CD4-positive, alpha-beta T cell treated with Interleukin-2 at 100 ng/mL for 4 hours (primary cell): ENCODE data around the gene RASAL1.
"Not testable (repeated sequence)": the region's sequence is repeated elsewhere in the genome, so short reads cannot be mapped to it uniquely, and the experiment has no call there.

ENCODE experiments used
- DNase-seq: peaks from one replicate; pipeline ENCODE4 v3.0.0-alpha.2; 2020; ENCODE audit warnings: low spot score

The RASAL1 gene

DNA sequence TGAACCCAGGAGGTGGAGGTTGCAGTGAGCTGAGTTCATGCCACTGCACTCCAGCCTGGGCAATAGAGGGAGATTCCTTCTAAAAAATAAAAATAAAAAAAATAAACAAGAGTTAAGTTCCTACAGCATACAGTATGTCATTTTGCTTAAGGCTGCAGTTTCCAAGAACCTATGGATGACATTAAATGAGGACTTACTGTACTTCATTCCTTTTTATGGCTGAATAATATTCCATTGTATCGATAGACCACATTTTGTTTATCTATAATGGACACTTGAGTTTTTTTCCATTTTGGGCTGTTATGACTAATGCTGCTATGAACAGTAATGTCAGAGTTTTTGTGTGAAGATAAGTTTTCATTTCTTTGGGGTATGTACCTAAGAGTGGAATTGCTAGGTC, 17.4 kb downstream of the RASAL1 start:
- no peak for DNase-seq

DNA sequence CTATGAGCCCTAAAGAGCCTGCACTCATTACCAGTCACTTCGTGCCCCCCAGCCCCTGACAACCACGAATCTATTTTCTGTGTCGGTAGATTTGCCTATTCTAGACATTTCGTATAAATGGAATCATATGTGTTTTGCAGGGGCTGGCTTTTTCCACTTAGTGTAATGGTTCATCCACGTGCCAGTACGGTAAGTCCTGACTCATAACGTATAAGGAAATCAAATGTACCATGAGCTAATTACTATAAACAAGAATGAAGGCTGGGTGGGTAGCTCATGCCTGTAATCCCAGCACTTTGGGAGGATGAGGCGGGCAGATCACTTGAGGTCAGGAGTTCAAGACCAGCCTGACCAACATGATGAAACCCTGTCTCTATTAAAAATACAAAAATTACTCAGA, 17.9 kb downstream of the RASAL1 start:
- not testable (repeated sequence) for DNase-seq

DNA sequence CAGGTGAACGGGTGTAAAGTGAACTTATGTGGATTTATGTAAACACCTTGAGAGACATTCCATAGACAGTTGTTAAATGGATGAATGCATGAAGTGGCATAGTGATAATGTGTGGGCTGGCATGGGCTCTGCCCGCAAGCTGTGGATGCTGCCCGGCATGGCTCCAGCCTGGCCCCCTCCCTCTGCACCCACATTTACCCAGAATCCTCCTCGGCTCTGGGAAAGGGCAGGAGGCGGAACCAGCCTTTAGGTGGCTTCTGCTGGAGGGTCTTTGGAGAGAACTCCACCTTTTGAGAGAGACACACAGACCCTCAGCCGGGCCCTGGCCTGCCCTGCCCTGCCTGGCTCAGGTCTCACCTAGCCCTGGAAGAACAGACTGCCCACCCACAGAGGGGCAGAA, 18.7 kb downstream of the RASAL1 start:
- no peak for DNase-seq

DNA sequence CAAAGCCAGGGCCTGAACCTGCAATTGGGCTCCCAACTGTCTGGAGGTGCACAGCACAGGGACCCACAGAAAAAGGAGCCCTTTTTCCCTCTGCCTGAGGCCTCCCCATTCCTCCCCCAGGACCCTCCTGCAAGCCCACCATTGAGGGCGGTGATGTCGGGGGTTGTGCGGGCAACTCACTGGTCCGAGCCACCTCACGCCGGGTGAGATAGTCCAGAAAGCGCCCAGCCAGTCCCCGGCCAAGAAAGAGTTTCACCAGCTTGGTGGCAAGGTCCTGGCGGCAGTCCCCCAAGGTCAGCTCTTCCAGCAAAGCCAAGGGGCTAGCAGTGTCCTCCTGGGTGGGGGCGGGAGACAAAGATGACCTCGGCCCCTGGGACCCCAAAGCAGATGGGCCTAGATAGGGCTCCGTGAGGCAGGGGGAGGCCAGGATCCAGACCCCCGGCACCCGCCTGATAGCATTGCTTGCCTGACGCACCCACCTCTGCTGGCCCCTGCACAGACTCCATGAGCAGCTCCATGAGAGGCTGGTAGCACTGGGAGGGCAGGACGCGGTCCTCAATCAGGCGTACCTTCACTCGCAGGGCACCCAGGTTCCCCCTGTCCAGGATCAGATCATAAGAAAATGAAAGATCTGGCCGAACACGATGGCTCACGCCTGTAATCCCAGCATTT, 20.0 kb downstream of the RASAL1 start:
- DNase-seq: no peak

DNA sequence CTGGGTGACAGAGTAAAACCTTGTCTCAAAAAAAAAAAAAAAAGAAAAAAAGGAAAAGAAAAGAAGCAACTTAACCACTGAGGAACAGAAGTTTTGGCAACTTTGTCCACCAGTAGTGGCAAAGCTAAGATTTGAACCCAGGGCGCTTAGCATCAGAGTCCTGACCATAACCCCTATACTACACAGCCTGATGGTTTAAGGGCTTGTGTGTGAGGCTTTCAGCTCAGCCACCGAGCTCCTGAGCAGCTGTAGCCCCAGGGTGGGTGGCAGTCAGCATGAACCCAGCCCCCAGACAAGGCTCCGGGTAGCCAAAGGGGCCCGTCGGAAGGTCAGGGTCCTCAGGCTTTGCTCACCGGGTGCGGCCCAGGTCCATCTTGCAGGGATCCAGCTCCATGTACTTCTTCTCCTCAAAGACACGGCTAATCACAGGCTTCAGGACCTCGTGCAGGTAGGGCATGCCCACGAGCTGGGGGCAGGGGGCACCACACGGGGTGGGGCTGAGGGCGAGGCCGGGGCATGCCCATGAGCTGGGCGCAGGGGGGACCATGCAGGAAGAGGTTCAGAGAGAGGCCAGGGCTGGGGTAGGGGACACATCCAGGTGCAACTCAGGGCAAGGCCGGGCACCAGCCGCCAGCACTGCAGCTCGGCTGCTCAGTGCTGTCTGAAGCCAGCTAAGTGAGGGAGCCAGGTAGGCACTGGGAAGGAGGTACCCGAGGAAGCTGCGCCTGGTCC, 20.9 kb downstream of the RASAL1 start:
- no peak for DNase-seq

DNA sequence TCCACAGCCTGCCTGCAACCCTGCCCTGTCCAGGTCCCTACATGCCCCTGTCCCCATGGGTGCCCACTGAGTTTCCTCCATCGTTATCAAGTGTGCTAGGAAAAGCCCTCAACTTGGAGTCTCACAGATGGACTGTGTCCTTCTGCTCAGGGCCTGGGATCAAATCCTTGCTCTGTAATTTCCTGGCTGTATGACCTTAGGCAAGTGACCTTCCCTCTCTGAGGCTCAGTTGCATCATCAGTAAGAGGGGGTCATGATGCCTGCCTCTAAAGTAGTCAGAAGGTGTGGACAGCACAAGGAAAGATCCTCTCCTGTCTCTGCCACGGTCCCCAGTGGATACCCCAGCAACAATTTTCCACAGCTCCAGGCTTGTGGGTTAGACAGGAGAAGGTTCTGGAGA, 22.2 kb downstream of the RASAL1 start:
- no peak for DNase-seq

DNA sequence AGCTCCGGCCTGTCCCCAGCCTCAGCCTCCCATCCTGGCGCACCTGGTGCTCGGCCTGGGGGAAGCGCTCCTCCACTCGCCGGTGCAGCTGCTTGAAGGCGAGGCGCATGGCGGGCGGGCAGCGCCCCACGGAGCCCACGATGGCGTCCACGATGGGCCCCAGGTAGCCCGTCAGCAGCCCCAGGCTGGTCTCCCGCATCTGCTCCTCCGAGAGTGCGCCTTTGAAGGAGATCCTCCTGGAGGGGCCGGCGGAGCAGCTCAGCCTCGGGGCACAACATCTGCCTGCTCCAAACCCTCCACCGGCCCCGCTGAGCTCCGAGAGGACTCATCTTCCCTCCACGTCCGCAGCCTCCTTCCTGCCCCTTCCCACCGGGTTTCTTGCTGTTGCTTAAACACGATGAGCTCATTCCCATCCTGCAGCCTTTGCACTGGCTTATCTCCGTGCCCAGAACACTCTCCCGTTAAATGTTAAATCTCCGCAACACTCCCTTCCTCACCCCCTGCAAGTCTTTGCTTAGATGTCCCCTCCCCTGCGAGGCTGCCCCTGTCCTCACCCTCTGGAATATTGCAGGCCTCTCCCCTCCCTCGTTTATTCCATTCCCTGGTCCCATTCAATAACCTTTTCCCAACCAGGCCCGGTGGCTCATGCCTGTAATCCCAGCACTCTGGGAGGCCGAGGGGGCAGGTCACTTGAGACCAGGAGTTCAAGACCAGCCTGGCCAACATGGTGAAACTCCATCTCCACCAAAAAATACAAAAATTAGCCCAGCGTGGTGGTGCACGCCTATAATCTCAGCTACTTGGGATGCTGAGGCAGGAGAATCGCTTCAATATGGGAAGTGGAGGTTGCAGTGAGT, 23.3 kb downstream of the RASAL1 start:
- DNase-seq: no peak

DNA sequence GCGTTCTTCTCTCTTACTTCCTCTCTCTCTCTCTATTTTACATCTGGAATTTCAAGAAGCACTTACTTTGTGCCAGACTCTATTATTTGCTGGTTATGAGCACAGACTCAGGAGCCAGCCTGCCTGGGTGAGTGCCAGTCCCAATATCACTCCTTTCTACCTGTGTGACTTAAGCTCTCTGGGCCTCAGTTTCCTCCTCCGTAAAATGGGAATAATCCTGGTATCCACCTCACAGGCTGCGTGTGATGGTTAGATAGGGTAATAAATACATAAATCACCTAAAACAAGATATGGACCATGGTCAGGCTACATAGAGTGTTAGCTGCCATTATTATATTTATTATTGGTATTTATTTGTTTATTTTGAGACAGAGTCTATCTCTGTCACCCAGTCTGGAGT, 24.3 kb downstream of the RASAL1 start:
- no peak for DNase-seq

DNA sequence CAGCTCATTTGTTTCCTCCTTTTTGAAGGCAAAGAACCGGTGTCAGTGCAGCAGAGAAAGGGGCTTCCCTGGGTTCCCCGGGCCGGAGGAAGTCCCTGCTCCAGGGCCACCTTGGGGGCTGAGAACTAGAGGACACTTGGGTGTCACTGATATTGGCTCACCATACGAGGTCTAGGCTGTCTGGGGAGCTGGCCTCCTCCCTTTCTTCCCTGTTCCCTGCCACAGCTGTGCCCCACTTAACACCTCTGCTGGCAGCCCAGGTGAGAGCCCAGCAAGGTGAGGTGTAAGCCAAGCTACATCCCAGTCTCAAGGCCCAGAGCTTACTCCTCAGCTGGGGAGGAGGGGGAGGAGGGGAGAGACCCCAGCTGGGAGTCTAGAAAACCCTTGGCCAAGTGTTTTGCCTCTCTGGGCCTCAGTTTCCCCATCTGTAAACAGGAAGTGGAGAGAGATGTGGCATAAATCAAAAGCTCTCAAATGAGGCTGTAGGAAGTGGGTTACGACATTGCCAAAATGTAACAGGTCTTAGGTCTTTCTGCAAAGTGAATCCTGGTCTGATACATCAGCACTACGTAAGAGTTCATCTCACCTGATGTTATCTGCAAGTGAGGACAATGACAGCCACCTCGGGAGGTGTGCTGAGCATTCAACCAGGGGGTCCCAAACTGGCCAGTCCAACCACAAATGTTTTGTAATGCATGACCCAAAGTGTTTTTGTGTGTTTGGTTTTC, 25.5 kb downstream of the RASAL1 start:
- no peak for DNase-seq

DNA sequence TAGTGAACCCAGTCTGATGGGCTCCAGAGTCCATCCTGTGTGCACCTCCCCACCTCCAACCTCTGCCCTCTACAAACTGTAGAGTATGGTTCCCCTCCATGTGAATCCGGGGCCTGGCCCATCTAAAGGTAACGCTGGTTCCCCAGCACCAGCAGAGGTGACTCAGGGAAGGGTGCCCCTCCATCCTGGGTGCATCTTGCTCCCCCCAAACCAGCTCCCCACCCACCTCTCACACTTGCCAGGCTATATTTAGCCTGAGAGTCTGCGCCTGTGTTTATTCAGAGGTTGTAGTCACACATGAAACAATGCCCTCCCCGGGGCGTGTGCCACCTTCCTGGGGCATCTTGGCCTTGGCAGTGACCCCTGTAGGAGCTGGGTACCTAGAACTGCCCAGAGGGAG, 26.2 kb downstream of the RASAL1 start:
- DNase-seq: no peak

DNA sequence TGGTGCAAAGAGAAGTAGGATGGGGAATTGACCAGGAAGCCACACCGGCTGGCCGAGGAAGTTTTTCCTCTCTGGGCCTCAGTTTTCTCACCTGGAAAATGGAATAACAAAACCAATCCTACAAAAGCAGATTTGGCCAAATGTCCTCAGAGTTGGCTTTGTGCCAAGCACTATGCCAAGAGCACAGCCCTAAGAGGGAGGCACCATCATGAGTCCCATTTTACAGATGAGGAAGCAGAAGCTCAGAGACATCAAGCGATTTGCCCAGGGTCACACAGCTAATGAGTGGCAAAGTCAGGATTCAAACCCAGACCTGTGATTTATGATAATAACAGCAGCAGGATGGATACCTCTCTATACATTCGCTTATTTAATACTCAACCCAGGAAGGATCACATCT, 27.3 kb downstream of the RASAL1 start:
- no peak for DNase-seq

DNA sequence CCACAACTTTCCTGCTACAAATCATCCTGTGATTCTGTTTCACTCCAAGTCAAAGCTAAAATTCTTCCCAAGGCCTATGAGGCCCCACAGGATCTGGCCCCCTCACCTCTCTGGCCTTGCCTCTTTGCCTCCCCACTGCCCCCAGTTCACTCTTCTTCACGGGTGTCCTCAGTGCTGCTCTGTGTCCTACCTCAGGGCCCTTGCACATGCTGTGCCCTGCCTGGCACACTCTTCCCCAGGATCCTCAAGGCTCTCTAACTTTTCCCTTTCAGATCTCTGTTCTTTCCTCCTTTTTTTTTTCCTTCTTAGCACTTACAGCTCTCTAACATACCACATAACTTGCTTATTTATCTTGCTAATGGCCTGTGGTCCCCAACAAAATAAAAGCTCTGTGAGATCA, 29.2 kb downstream of the RASAL1 start:
- DNase-seq: no peak

DNA sequence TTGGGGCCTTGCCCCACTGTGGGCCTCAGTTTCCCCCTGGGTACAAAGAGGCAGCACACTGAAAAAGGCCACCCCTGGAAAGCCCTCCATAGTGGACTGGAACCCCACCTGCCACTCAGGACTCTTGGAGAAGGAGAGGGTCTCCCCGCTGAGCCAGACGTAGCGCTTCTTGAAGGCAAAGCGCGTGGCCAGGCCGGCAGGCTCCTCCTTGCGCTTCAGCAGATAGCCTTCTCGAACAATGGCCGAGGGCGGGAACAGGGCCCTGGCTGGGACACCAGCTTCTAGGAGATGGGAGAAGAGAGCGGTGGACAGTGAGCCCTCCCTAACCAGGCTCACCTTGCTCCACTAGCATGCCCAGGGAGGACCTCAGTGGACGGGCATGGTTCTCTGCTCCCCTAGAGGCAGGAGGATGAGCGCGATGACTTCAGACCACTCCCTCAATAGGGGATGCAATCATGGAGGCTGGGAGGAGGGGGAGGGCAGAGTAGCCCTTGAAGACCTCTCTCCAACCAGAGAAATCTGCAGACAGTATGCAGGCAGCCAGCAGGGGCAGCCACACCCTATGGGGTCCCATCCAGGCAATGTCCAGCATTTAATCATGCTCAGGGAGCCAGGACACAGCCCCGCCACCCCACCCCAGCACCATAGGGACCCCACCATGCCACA, 29.8 kb downstream of the RASAL1 start:
- no peak for DNase-seq

DNA sequence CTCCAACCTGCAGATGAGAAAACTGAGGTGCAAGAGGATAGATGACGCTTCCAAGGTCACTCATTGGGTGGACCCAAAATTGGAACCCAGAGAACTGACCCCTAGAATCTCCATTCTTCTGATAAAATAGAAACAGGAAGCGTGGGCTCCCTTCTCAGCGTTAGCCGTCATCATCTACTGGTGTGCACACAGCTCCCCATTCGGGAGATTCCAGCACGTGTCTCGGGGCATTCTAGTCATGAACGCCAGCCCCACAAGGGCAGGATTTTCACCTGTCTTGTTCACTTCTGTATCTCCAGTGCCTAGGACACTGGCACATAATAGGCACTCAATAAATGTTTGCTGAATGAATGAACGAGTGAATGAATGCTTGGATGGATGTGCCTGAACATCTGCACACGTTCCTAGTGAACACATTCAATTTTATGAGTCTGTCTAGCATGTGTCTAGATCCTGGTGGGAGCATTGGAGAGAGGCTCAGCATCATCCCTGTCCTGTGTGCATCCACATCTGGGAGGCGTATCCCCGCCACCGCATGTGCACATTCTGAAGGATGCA, 30.5 kb downstream of the RASAL1 start:
- no peak for DNase-seq

DNA sequence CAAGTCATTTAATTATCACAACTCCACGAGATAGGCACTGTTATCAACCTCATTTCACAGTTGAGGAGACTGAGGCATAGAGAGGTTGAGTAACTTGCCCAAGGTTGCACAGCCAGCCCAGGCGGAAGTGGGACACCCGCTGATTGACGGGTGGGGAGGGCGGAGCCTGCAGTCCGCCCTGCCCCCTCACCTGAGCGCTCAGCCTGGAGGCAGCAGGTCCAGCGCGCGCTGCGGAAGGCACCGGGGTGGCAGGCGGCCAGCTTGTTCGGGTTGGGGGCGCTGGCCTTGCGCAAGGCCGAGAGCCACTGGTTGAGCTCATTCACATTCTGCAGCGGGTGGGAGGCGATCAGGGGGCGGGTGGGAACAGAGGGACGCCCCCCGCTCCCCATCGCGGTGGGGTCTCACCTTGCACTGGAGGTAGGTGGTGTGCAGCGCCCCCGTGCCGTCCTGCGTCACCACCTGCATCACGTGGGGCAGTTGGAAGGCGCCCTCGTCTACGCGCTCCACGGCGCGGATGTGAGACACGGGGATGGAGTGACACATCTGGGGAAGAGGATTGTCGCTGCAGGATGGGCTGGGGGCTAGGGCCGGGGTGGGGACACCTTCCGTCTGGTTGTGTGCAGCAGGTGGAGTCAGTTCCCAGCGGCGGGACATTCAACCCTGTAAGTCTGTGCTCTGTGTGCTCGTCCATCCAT, 31.7 kb downstream of the RASAL1 start:
- peak; percentile 60 for DNase-seq

DNA sequence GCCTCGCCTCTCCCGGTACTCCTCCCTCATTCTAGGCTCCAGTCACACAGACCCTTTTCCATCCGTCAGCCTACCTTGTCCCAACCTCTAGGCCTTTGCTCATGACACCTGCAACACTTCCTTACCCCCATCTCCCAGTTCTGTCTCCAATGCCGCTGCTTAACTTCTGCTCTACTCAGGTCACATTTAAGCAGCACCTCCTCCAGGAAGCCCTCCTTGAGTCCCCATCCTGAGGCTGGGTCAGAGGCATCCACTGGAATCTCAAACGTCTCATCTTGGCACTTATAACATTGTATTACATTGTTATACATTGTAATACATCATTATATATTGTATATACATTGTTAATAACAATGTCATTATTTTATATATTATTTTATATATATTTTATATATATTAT, 32.8 kb downstream of the RASAL1 start:
- DNase-seq: no peak

DNA sequence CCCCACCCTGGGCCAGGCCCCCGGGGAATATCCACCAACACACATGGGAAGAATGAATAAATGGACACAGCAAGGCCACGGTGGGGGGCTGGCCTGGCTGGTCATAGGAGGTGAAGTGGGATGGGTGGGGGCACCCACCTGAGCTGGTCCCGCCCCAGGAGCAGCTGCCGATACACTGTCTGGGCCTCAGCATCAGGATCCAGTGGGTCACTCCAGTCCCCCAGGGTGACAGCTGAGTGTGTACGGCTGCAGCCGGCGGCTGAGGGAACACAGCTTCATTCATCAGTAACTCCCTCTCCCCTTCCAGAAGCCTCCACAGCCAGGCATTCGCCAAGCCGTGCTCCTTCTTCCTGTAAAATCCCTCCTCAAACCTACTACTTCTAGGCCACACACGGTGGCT, 33.8 kb downstream of the RASAL1 start:
- DNase-seq: no peak

DNA sequence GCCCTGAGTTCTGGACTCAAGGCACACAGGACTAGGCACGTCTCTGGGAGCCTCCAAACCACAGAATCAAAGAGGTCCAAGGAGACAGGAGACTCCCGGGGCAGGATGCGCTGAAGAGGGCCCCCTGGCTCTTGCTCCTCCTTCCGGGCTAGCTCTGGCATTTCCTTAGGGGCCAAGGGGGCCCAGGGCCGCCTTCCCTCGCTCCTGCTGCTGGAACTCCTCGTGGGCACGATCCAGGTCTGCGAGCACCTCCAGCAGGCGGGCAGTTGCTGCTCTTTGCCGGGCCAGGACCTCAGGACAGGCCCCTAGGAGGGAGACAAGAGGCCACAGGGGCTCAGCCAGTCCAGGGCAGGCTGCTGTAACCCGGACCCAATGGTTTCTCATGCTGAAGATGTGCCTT, 35.8 kb downstream of the RASAL1 start:
- no peak for DNase-seq

DNA sequence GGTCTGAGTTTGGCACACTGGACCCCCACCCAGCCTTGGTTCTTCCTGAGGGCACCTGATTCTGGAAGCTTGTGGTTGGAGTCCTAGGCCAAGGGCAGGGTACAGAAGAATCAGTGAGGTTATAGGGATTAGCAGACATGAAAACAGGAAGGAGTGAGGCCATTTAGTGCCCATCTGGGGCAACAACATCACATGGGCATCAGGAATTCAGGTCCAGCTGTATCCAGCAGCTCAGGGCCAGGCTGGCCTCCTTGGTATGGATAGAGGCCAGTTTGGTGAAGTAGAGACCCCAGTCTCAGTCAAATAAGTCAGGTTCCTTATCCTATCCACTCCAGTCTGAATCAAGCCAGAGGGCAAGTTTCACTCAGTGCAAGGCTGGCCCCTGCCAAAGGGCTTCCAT, 36.2 kb downstream of the RASAL1 start:
- DNase-seq: no peak

DNA sequence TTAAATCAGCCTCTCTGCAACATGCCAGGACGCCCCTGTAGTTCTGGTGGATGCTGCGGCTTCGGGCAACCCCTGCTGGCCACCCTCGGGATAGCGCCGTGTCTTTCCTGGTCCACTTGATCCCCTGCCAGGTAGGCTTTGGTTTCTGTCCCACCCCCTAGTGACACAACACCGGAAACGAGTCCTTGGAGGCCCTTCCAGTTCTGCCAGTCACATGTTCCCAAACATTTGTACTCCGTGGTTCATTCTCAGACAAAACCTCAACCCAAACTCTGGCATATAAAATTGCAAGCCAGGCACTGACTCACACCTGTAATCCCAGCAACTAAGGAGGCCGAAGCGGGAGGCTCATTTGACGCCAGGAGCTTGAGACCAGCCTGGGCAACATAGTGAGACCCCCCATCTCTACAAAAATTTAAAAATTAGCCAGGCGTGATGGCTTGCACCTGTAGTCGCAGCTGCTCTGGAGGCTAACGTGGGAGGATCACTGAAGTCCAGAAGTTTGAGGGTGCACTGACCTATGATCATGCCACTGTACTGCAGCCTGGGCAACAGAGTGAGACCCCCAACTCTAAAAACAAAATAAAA, 37.0 kb downstream of the RASAL1 start:
- peak; percentile 61 for DNase-seq
